DOHH2 (cell line): ENCODE measurements around the gene PITPNM3.

Experiments
- H3F3A ChIP-seq: fragments of 200-600 bp; sonication (generic), shearing (Covaris generic); 2 replicates; pipeline ENCODE4 v1.6.0; 2016; ENCODE audit warnings: antibody characterized with exemption, mild to moderate bottlenecking; ENCODE audit not compliant: control insufficient read depth, insufficient read depth
- H3K27ac ChIP-seq: fragments of 200-600 bp; sonication (generic); 2 replicates; pipeline ENCODE4 v1.5.1; 2014; ENCODE audit warnings: low read depth, mild to moderate bottlenecking, low read length, moderate library complexity
- H3K27me3 ChIP-seq: fragments of 200-600 bp; sonication (generic); 2 replicates; pipeline ENCODE4 v1.6.1; 2014; ENCODE audit warnings: mild to moderate bottlenecking, low read length, mixed read lengths; ENCODE audit not compliant: control insufficient read depth
- H3K36me3 ChIP-seq: fragments of 200-600 bp; sonication (generic); 2 replicates; pipeline ENCODE4 v1.6.1; 2014; ENCODE audit warnings: mild to moderate bottlenecking, low read length, moderate library complexity, mixed read lengths; ENCODE audit not compliant: control insufficient read depth
- H3K4me1 ChIP-seq: fragments of 200-600 bp; sonication (generic); 2 replicates; pipeline ENCODE4 v1.6.1; 2014; ENCODE audit warnings: mild to moderate bottlenecking, low read length, mixed read lengths; ENCODE audit not compliant: control insufficient read depth
- H3K4me2 ChIP-seq: fragments of 200-600 bp; sonication (generic); 2 replicates; pipeline ENCODE4 v1.6.0; 2014; ENCODE audit warnings: mild to moderate bottlenecking, low read length, moderate library complexity
- H3K4me3 ChIP-seq: fragments of 200-600 bp; sonication (generic); 2 replicates; pipeline ENCODE4 v1.5.1; 2014; ENCODE audit warnings: mild to moderate bottlenecking, low read length, mixed read lengths
- H3K79me2 ChIP-seq: fragments of 200-600 bp; sonication (generic); 2 replicates; pipeline ENCODE4 v1.6.1; 2014; ENCODE audit warnings: mild to moderate bottlenecking, low read length, mixed read lengths; ENCODE audit not compliant: control insufficient read depth
- H3K9me2 ChIP-seq: fragments of 200-600 bp; sonication (generic); replicated peaks from 2 replicates; pipeline ENCODE4 v1.6.1; 2014; ENCODE audit warnings: mild to moderate bottlenecking, low read length, mixed read lengths; ENCODE audit not compliant: control insufficient read depth
- H3K9me3 ChIP-seq: fragments of 200-600 bp; sonication (generic); 2 replicates; pipeline ENCODE4 v1.6.1; 2014; ENCODE audit warnings: antibody characterized with exemption, low read length, mixed read lengths; ENCODE audit not compliant: control insufficient read depth, insufficient read depth
- H4K20me1 ChIP-seq: fragments of 200-600 bp; sonication (generic); 2 replicates; pipeline ENCODE4 v1.6.0; 2014; ENCODE audit warnings: low read depth, mild to moderate bottlenecking, antibody characterized with exemption, low read length, moderate library complexity; ENCODE audit not compliant: control insufficient read depth, insufficient read depth
- CTCF ChIP-seq: fragments of 200-600 bp; sonication (generic); IDR thresholded peaks from one replicate; pipeline ENCODE4 v1.5.1; 2014; ENCODE audit warnings: antibody characterized with exemption, mild to moderate bottlenecking, low read depth, low read length; ENCODE audit not compliant: poor library complexity, severe bottlenecking
- EZH2phosphoT487 ChIP-seq: fragments of 200-600 bp; sonication (generic); IDR thresholded peaks from 2 replicates; pipeline ENCODE4 v1.6.1; 2017; ENCODE audit warnings: borderline replicate concordance, mild to moderate bottlenecking, antibody characterized with exemption, low read length, moderate library complexity, mixed read lengths

Gene PITPNM3

GRCh38 chr17:6439951-6440350 lies 116.4 kb downstream of the PITPNM3 start:
- H4K20me1 ChIP-seq = no peaks in the 10 kb centered on the region
- no peaks in the 10 kb centered on the region for H3K36me3 ChIP-seq
- no peaks in the 10 kb centered on the region for H3F3A ChIP-seq
- no peaks in the 10 kb centered on the region for H3K79me2 ChIP-seq
- H3K4me1 ChIP-seq = no peaks in the 10 kb centered on the region
- peaks cover 14% of the 10 kb centered on the region for H3K27me3 ChIP-seq
- no peak overlapping the region for H3K4me2 ChIP-seq
- H3K9me2 ChIP-seq = no peaks in the 10 kb centered on the region
- H3K27ac ChIP-seq = no peak overlapping the region
- H3K9me3 ChIP-seq = no peaks in the 10 kb centered on the region
- no peak overlapping the region for H3K4me3 ChIP-seq
- no peak for TF ChIP-seq CTCF

- no peaks in the 10 kb centered on the region for H4K20me1 ChIP-seq
- no peaks in the 10 kb centered on the region for H3K9me3 ChIP-seq
- no peaks in the 10 kb centered on the region for H3K4me1 ChIP-seq
- H3K27ac ChIP-seq = no peak overlapping the region
- no peaks in the 10 kb centered on the region for H3K36me3 ChIP-seq
- peaks cover 14% of the 10 kb centered on the region for H3K27me3 ChIP-seq
- H3K4me3 ChIP-seq = no peak overlapping the region
- no peak overlapping the region for H3K4me2 ChIP-seq
- TF ChIP-seq EZH2phosphoT487 = no peak
- no peak for TF ChIP-seq CTCF
- no peaks in the 10 kb centered on the region for H3K79me2 ChIP-seq
- H3K9me2 ChIP-seq = no peaks in the 10 kb centered on the region
- H3F3A ChIP-seq = no peaks in the 10 kb centered on the region
Measured at GRCh38 chr17:6437956-6438355, 118.4 kb downstream of the PITPNM3 start.

GRCh38 chr17:6437466-6437865 lies 118.9 kb downstream of the PITPNM3 start:
- Histone ChIP-seq H3K36me3 (no peaks in the 10 kb centered on the region), H3K4me2 (no peak overlapping the region), H3K4me3 (no peak overlapping the region), H3K79me2 (no peaks in the 10 kb centered on the region), H4K20me1 (no peaks in the 10 kb centered on the region), H3K4me1 (no peaks in the 10 kb centered on the region), H3K9me3 (no peaks in the 10 kb centered on the region), H3K9me2 (no peaks in the 10 kb centered on the region), H3K27me3 (peaks cover 14% of the 10 kb centered on the region), H3F3A (no peaks in the 10 kb centered on the region), H3K27ac (no peak overlapping the region)
- TF ChIP-seq CTCF (no peak), EZH2phosphoT487 (no peak)

- Histone ChIP-seq H3K79me2 (no peaks in the 10 kb centered on the region), H3F3A (no peaks in the 10 kb centered on the region), H3K9me2 (no peaks in the 10 kb centered on the region), H3K27me3 (peaks cover 14% of the 10 kb centered on the region), H3K27ac (no peak overlapping the region), H3K4me2 (no peak overlapping the region), H3K4me3 (no peak overlapping the region), H4K20me1 (no peaks in the 10 kb centered on the region), H3K4me1 (no peaks in the 10 kb centered on the region), H3K9me3 (peaks cover under 1% of the 10 kb centered on the region; the same call in 1 of the 2 replicates), H3K36me3 (no peaks in the 10 kb centered on the region)
- TF ChIP-seq EZH2phosphoT487 (no peak), CTCF (peak; percentile 72)
Measured at GRCh38 chr17:6435968-6436367, 120.4 kb downstream of the PITPNM3 start.
